Measurements from ENCODE around the gene PICALM.

PICALM gene

DNA sequence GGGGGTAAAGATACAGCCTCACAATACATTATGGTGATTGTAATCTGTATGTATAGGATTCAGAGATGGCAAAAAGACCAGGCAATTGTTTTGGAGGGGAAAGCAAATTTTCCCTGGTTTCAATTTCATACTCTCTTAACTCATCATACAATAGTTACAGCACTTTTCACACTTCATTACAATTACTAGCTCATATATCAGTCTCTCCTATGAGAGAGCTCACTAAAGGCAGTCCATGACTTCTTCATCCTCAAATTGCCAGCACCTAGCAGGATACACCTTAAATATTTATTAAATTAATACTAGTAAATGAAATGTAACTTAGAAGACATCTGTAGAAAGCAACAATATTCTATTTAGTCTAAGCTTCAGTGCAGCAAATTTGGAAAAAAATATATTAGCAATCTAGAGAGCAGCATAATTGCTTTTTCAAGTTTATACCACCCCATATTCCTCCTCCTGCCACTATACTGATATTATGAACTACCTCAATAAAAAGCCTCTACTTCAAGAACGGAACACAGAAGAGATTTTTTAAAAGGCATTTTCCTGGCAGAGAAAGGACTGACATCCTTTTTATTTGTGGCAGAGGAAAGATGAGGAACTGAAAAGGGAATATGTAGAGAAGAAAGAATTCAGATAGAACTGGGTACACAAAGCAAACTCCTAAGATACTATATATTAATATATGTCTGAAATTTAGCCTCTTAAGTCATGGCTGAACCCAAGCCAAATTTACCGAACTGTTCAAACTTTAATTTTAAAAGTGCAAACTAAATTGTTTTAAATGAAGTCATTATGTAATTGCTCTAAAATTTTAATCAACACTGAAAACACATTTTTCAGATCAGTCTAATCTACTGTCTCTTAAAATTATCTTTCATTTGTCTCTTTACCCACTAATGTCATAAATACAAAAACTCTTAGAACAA is 27.7 kb downstream of the PICALM start:
- peak overlapping the region; percentile 15 for H3K4me3 ChIP-seq (replicated peaks; ENCODE audit: low read depth, low read length)
- DNase-seq (ENCODE audit: low read depth), result no peak
- TF ChIP-seq, protein P1, sequence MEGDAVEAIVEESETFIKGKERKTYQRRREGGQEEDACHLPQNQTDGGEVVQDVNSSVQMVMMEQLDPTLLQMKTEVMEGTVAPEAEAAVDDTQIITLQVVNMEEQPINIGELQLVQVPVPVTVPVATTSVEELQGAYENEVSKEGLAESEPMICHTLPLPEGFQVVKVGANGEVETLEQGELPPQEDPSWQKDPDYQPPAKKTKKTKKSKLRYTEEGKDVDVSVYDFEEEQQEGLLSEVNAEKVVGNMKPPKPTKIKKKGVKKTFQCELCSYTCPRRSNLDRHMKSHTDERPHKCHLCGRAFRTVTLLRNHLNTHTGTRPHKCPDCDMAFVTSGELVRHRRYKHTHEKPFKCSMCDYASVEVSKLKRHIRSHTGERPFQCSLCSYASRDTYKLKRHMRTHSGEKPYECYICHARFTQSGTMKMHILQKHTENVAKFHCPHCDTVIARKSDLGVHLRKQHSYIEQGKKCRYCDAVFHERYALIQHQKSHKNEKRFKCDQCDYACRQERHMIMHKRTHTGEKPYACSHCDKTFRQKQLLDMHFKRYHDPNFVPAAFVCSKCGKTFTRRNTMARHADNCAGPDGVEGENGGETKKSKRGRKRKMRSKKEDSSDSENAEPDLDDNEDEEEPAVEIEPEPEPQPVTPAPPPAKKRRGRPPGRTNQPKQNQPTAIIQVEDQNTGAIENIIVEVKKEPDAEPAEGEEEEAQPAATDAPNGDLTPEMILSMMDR (IDR thresholded peaks at IDR 0.05; ENCODE audit: low read length, missing control alignments), result no peak

DNA sequence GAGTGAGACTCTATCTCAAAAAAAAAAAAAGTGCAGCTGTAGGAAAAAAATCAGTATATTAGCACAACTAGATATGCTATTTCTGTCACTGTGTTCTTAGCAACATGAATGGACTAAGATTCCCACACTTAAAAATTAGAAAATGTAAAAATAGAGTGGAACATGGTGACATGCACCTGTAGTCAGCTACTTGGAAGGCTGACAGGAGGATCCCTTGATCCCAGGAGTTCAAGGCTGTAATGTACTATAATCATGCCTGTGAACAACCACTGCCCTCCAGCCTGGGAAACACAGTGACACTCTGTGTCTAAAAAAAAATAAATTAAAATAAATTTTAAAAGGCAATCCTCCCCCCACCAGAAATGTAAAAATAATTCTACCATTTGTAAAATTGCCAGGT is 29.8 kb downstream of the PICALM start:
- no peak overlapping the region for H3K4me3 ChIP-seq (replicated peaks; ENCODE audit: low read depth, low read length)
- DNase-seq (ENCODE audit: low read depth), result no peak
- TF ChIP-seq, protein P1 (IDR thresholded peaks at IDR 0.05; ENCODE audit: low read length, missing control alignments), result no peak

DNA sequence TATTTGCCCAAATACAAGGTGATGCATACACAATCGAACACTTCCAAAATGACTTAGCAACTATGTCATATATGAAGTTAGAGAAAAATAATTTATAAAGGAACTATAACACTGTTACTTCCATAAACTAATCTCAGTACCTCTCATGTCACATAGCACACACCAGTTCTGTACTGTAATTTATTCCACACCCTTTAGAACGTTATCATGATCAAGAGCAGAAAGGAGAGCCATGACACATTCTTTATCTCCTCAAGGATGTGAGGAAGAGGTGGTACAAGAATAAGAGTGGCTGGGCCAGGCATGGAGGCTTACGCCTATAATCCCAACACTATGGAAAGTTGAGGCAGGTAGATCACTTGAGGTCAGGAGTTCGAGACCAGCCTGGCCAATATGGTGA is 31.1 kb downstream of the PICALM start:
- no peak for DNase-seq (ENCODE audit: low read depth)
- H3K4me3 ChIP-seq (replicated peaks; ENCODE audit: low read depth, low read length), result no peak overlapping the region
- TF ChIP-seq, protein P1 (IDR thresholded peaks at IDR 0.05; ENCODE audit: low read length, missing control alignments), result no peak

DNA sequence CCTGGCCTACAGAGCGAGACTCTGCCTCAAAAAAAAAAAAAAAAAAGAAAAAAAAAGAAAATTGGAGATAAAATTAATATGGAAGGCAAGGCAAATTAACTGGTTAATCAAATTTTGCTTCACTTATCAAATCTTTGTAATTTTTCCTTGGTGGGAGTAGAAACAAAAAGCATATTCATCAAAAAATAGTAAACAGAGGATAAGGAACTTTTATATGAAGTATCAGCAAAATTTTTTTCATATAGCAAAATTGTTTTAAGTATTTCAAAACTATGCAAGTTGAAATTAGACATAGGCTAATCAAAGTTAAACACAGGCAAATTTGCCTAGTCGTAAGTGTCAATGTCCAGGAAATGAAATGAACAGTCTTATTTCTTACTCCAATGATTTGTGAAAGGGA is 33.0 kb downstream of the PICALM start:
- no peak for DNase-seq (ENCODE audit: low read depth)
- H3K4me3 ChIP-seq (replicated peaks; ENCODE audit: low read depth, low read length), result no peak overlapping the region
- TF ChIP-seq, protein P1 (IDR thresholded peaks at IDR 0.05; ENCODE audit: low read length, missing control alignments), result no peak

DNA sequence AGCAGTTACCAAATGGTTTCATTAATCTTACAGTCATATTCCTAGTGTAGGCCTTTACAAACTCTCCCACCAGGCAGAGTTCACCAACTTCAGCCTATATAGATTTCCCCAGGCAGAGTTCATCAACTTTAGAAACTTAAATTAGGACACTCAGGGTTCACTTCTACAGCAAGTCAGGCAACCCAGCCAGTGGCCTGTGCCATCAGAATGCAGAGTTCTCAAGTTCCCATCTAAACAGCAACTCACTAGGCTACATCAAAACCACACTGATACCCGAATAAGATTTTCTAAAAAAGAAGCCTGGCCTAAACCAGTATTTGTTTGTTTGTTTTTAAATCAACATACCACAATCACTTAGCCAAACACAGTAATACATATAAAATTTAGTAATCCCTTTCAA is 33.7 kb downstream of the PICALM start:
- H3K4me3 ChIP-seq (replicated peaks; ENCODE audit: low read depth, low read length), result no peak overlapping the region
- TF ChIP-seq, protein P1 (IDR thresholded peaks at IDR 0.05; ENCODE audit: low read length, missing control alignments), result no peak
- DNase-seq (ENCODE audit: low read depth), result no peak

DNA sequence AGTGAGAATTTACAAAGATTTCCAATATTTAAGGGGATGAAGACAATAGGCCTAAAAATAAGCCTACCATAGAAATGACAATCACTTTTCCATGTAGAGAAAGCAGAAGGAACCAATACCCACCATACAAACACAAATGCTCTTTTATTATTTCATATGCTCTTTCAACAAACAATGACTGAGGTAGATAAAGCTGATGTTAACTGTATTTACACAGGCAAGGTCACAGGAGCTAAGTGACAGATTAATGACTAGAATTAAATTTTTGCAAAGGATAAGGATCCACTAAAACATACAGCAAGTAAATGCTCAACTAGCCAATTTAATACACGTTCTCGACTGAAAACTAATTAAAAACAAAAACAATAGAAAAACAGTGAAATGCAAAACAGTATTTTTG is 34.2 kb downstream of the PICALM start:
- no peak for DNase-seq (ENCODE audit: low read depth)
- TF ChIP-seq, protein P1 (IDR thresholded peaks at IDR 0.05; ENCODE audit: low read length, missing control alignments), result no peak

DNA sequence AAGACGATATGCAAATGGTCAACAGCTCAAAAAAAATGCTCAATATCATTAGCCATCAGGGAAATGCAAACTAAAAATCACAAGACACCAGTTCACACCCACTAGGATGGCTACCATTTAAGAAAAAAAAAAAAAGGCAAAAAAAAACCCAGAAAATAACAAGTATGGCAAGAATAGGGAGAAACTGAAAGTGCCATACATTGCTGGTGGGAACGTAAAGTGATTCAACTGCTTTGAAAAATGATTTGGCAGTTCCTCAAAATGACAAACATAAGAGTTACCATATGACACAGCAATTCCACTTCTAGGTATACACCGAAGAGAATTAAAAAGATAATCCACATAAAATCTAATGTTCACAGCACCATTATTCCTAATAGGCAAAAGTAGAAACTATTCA is 47.5 kb downstream of the PICALM start:
- no peak overlapping the region for H3K4me3 ChIP-seq (replicated peaks; ENCODE audit: low read depth, low read length)
- TF ChIP-seq, protein P1 (IDR thresholded peaks at IDR 0.05; ENCODE audit: low read length, missing control alignments), result no peak
- no peak for DNase-seq (ENCODE audit: low read depth)

More for the DNA sequence above, 34.2 kb downstream of the PICALM start:
- no peak overlapping the region for H3K4me3 ChIP-seq (replicated peaks; ENCODE audit: low read depth, low read length)
